Activated CD4-positive, alpha-beta T cell treated with anti-CD3 and anti-CD28 coated beads for 4 hours (primary cell): ENCODE results near the gene OR6S1.
"Not testable (repeated sequence)": the region's sequence is repeated elsewhere in the genome, so short reads cannot be mapped to it uniquely, and the experiment has no call there.

ENCODE experiments used
- DNase-seq, 2 donors: peaks; one replicate each; pipeline ENCODE4 v3.0.0-alpha.2; 2020

The OR6S1 gene

GRCh38 chr14:20630340-20631022 lies 11.0 kb downstream of the OR6S1 start:
- no peak for DNase-seq

- DNase-seq: no peak
Observed at GRCh38 chr14:20628063-20628854, 13.2 kb downstream of the OR6S1 start.

- no peak for DNase-seq
Observed at GRCh38 chr14:20627346-20628027, 14.0 kb downstream of the OR6S1 start.

GRCh38 chr14:20626274-20626673 lies 15.2 kb downstream of the OR6S1 start:
- no peak for DNase-seq

- peak; percentile 40 to 42 for DNase-seq
Observed at GRCh38 chr14:20624495-20625070, 16.9 kb downstream of the OR6S1 start.

- DNase-seq: no peak
Observed at GRCh38 chr14:20623798-20624197, 17.7 kb downstream of the OR6S1 start.

- DNase-seq: no peak
Observed at GRCh38 chr14:20622816-20623291, 18.6 kb downstream of the OR6S1 start.

- no peak for DNase-seq
Observed at GRCh38 chr14:20620798-20621478, 20.6 kb downstream of the OR6S1 start.

- DNase-seq: not testable (repeated sequence)
Observed at GRCh38 chr14:20619688-20620087, 21.8 kb downstream of the OR6S1 start.

- DNase-seq: no peak
Observed at GRCh38 chr14:20618271-20618749, 23.2 kb downstream of the OR6S1 start.

GRCh38 chr14:20617138-20618003 lies 24.1 kb downstream of the OR6S1 start:
- DNase-seq: no peak

- no peak for DNase-seq
Observed at GRCh38 chr14:20615996-20616395, 25.5 kb downstream of the OR6S1 start.

GRCh38 chr14:20614038-20614840 lies 27.3 kb downstream of the OR6S1 start:
- DNase-seq: no peak

GRCh38 chr14:20613094-20614037 lies 28.1 kb downstream of the OR6S1 start:
- peak; percentile 85 to 89 for DNase-seq

GRCh38 chr14:20612403-20612802 lies 29.1 kb downstream of the OR6S1 start:
- DNase-seq: no peak

GRCh38 chr14:20611277-20611676 lies 30.2 kb downstream of the OR6S1 start:
- no peak for DNase-seq

- DNase-seq: peak; percentile 69 to 77
Observed at GRCh38 chr14:20610002-20610765, 31.3 kb downstream of the OR6S1 start.

GRCh38 chr14:20609215-20610001 lies 32.1 kb downstream of the OR6S1 start:
- peak; percentile 56 to 61 for DNase-seq
